ENCODE measurements around the gene SERPINB13.

- no peak for TF ChIP-seq CTCF (conservative IDR thresholded peaks at IDR 0.05)
- TF ChIP-seq ZFX (IDR thresholded peaks at IDR 0.05), result no peak
Observed at GRCh38 chr18:63567825-63568224, 19.3 kb upstream of the SERPINB13 start.
